ENCODE results near the gene CDKL4. TPM values are rescaled to one million over a fixed set of nuclear protein-coding genes. Genes with fewer than 3 reads are reported as not detected.

Gene CDKL4
- total and polyA plus RNA-seq, 2 of the 13 experiments (the other 11 are each of a cell fraction or from before 2014, with no cell fraction given) = 0.29 to 0.50 TPM

GRCh38 chr2:39220136-39220535, 23.6 kb downstream of the CDKL4 start (continued):
- TF ChIP-seq ZNF260 (CRISPR knock-in tag; IDR thresholded peaks at IDR 0.05; ENCODE audit: borderline replicate concordance, low read depth) (no peak), SMAD1 (CRISPR knock-in tag; IDR thresholded peaks at IDR 0.05; ENCODE audit: borderline replicate concordance, low read depth) (no peak), ZNF484 (CRISPR knock-in tag; IDR thresholded peaks at IDR 0.05; ENCODE audit: borderline replicate concordance, low read depth) (no peak)
- TF ChIP-seq, protein P1, sequence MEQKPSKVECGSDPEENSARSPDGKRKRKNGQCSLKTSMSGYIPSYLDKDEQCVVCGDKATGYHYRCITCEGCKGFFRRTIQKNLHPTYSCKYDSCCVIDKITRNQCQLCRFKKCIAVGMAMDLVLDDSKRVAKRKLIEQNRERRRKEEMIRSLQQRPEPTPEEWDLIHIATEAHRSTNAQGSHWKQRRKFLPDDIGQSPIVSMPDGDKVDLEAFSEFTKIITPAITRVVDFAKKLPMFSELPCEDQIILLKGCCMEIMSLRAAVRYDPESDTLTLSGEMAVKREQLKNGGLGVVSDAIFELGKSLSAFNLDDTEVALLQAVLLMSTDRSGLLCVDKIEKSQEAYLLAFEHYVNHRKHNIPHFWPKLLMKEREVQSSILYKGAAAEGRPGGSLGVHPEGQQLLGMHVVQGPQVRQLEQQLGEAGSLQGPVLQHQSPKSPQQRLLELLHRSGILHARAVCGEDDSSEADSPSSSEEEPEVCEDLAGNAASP (CRISPR knock-in tag; IDR thresholded peaks at IDR 0.05; ENCODE audit: borderline replicate concordance) = no peak

- H2AFZ ChIP-seq (ENCODE audit: low read length) = no peak overlapping the region
- H4K20me1 ChIP-seq (ENCODE audit: insufficient read depth, low read length) = no peaks in the 10 kb centered on the region
- FAIRE-seq (no peak), ATAC-seq (no peak), DNase-seq (ENCODE audit: low spot score) (no peak)
- H3K27ac ChIP-seq (ENCODE audit: extremely low read length, insufficient read depth, low read length) = no peak overlapping the region
- BruUV-seq (replicated peaks) = no TSS peak
- CTCF ChIA-PET (ENCODE audit: low intra/inter-chr PET ratio, low total read pairs) = no interaction called here
- H3K9me3 ChIP-seq (ENCODE audit: low read length) = no peaks in the 10 kb centered on the region
- WGBS (ENCODE audit: low lambda C conversion rate) = 91% methylated on average over 5 of the region's 5 CpGs
- intact Hi-C loops (cut with micrococcal nuclease; ENCODE audit: unreplicated experiment) = no loop called here
- H3K27me3 ChIP-seq (ENCODE audit: control insufficient read depth in 1 of 2, insufficient read depth in 2 of 2, low read length in 2 of 2) = no peaks in the 10 kb centered on the region
- in situ Hi-C loops (cut with HindIII; ENCODE audit: extremely low pct_ligation_motif_present, low pct_unique_long_range_greater_than_20kb) = no loop called here
- no peak overlapping the region for H3K9ac ChIP-seq (ENCODE audit: insufficient read depth, low read depth, low read length)
- H3K36me3 ChIP-seq (replicated peaks in 1 of 2; ENCODE audit: control insufficient read depth in 1 of 2, insufficient read depth in 2 of 2, low read length in 2 of 2) = no peaks in the 10 kb centered on the region
- H3K4me3 ChIP-seq (replicated peaks in 1 of 3; ENCODE audit: insufficient read depth in 1 of 3, low read depth in 2 of 3, low read length in 3 of 3) = no peak overlapping the region
- no peaks in the 10 kb centered on the region for H3K79me2 ChIP-seq (ENCODE audit: insufficient read depth, low read length)
- no peak overlapping the region for H3K4me2 ChIP-seq (ENCODE audit: low read depth, low read length)
- H3K4me1 ChIP-seq (ENCODE audit: insufficient read depth, low read length) = peaks cover 41% of the 10 kb centered on the region
- POLR2A ChIA-PET = interaction anchor here (1.0 kb wide), 1 partner anchor 98 kb away, joined by 4 read pairs; the partner anchor contains the start of gene SOS1
- TF ChIP-seq ZNF512 (CRISPR knock-in tag; IDR thresholded peaks at IDR 0.05) (no peak), GLI4 (CRISPR knock-in tag; IDR thresholded peaks at IDR 0.05; ENCODE audit: borderline replicate concordance) (no peak), GTF2F1 (IDR thresholded peaks at IDR 0.05; ENCODE audit: low read length) (no peak), ZNF749 (CRISPR knock-in tag; IDR thresholded peaks at IDR 0.05; ENCODE audit: borderline replicate concordance) (no peak), PCBP1 (IDR thresholded peaks at IDR 0.05; ENCODE audit: borderline replicate concordance, low read depth, low read length) (no peak), SAFB2 (CRISPR knock-in tag; IDR thresholded peaks at IDR 0.05; ENCODE audit: borderline replicate concordance, low read depth) (no peak), CEBPG (CRISPR knock-in tag; IDR thresholded peaks at IDR 0.05) (no peak), SKIL (CRISPR knock-in tag; IDR thresholded peaks at IDR 0.05; ENCODE audit: borderline replicate concordance) (no peak)
- TF ChIP-seq, protein P2, sequence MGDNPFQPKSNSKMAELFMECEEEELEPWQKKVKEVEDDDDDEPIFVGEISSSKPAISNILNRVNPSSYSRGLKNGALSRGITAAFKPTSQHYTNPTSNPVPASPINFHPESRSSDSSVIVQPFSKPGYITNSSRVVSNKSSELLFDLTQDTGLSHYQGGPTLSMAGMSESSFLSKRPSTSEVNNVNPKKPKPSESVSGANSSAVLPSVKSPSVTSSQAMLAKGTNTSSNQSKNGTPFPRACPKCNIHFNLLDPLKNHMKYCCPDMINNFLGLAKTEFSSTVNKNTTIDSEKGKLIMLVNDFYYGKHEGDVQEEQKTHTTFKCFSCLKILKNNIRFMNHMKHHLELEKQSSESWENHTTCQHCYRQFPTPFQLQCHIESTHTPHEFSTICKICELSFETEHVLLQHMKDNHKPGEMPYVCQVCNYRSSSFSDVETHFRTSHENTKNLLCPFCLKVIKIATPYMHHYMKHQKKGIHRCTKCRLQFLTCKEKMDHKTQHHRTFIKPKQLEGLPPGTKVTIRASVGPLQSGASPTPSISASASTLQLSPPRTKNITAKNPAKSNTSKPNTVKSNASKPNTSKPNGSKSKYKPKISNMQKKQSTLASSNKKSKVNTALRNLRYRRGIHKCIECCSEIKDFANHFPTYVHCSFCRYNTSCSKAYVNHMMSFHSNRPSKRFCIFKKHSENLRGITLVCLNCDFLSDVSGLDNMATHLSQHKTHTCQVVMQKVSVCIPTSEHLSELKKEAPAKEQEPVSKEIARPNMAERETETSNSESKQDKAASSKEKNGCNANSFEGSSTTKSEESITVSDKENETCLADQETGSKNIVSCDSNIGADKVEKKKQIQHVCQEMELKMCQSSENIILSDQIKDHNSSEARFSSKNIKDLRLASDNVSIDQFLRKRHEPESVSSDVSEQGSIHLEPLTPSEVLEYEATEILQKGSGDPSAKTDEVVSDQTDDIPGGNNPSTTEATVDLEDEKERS (CRISPR knock-in tag; IDR thresholded peaks at IDR 0.05) = no peak
Observed at GRCh38 chr2:39218391-39218790, 25.4 kb downstream of the CDKL4 start.

Measured in HepG2 (cell line).